Neuronal stem cell (in vitro differentiated cells): ENCODE data around the gene CALM3.
"Not testable (repeated sequence)": the region's sequence is repeated elsewhere in the genome, so short reads cannot be mapped to it uniquely, and the experiment has no call there.

ENCODE experiments used
- DNase-seq: peaks from one replicate; pipeline ENCODE4 v3.0.0-alpha.2; 2013; ENCODE audit warnings: low spot score
- H2AFZ ChIP-seq: one replicate; pipeline ENCODE4 v1.6.1; 2013; ENCODE audit warnings: mild to moderate bottlenecking, low read length, inconsistent platforms
- H2AK5ac ChIP-seq: 2 replicates; pipeline ENCODE4 v1.6.1; 2013; ENCODE audit warnings: low read depth, mild to moderate bottlenecking, inconsistent platforms, low read length, moderate library complexity, mixed read lengths
- H2BK120ac ChIP-seq: 2 replicates; pipeline ENCODE4 v1.6.1; 2013; ENCODE audit warnings: low read depth, mild to moderate bottlenecking, inconsistent platforms, low read length, moderate library complexity, mixed read lengths
- H2BK12ac ChIP-seq: one replicate; pipeline ENCODE4 v1.6.1; 2013; ENCODE audit warnings: low read length, inconsistent platforms
- H2BK15ac ChIP-seq: 2 replicates; pipeline ENCODE4 v1.6.1; 2013; ENCODE audit warnings: mild to moderate bottlenecking, low read length, inconsistent platforms, mixed read lengths
- H2BK5ac ChIP-seq: one replicate; pipeline ENCODE4 v1.6.1; 2013; ENCODE audit warnings: inconsistent platforms, mild to moderate bottlenecking, low read length, moderate library complexity
- H3K14ac ChIP-seq: one replicate; pipeline ENCODE4 v1.6.1; 2013; ENCODE audit warnings: low read length, inconsistent platforms
- H3K18ac ChIP-seq: 2 replicates; pipeline ENCODE4 v1.6.1; 2013; ENCODE audit warnings: low read length, inconsistent platforms
- H3K23ac ChIP-seq: 2 replicates; pipeline ENCODE4 v1.6.1; 2013; ENCODE audit warnings: low read depth, mild to moderate bottlenecking, mixed read lengths, low read length, inconsistent platforms; ENCODE audit not compliant: poor library complexity
- H3K27ac ChIP-seq: replicated peaks from 3 replicates; pipeline ENCODE4 v1.5.1; 2013; ENCODE audit warnings: low read length, inconsistent platforms
- H3K27me3 ChIP-seq, 3 experiments: 2 replicates each; pipeline ENCODE4 v1.6.1; 2013; ENCODE audit warnings: low read length in 3 of 3, mild to moderate bottlenecking in 2 of 3, inconsistent platforms in 1 of 3, low read depth in 1 of 3, mixed read lengths in 1 of 3, moderate library complexity in 1 of 3; ENCODE audit not compliant: control insufficient read depth in 3 of 3, insufficient read depth in 3 of 3
- H3K36me3 ChIP-seq, 2 donors: replicated peaks in 1 of 2; 2 replicates each; pipeline ENCODE4 v1.6.1; 2013; ENCODE audit warnings: low read length in 2 of 2; ENCODE audit not compliant: control insufficient read depth in 2 of 2, insufficient read depth in 2 of 2
- H3K4ac ChIP-seq: 2 replicates; pipeline ENCODE4 v1.6.1; 2013; ENCODE audit warnings: inconsistent platforms, mild to moderate bottlenecking, low read length, moderate library complexity
- H3K4me1 ChIP-seq, 2 donors: 1 replicate in 1 of 2; 2 replicates in 1 of 2; pipeline ENCODE4 v1.6.1; 2013; ENCODE audit warnings: low read length in 2 of 2, low read depth in 1 of 2; ENCODE audit not compliant: control insufficient read depth in 2 of 2, insufficient read depth in 1 of 2
- H3K4me2 ChIP-seq: one replicate; pipeline ENCODE4 v1.6.1; 2013; ENCODE audit warnings: mild to moderate bottlenecking, low read length, inconsistent platforms; ENCODE audit not compliant: insufficient read depth, poor library complexity, severe bottlenecking
- H3K4me3 ChIP-seq, 2 donors: 2 replicates each; pipeline ENCODE4 v1.5.1; 2013; ENCODE audit warnings: low read length in 2 of 2, mild to moderate bottlenecking in 2 of 2, inconsistent platforms in 1 of 2, moderate library complexity in 1 of 2
- H3K79me1 ChIP-seq: one replicate; pipeline ENCODE4 v1.6.1; 2013; ENCODE audit warnings: low read depth, mild to moderate bottlenecking, inconsistent platforms, low read length, moderate library complexity
- H3K9ac ChIP-seq: one replicate; pipeline ENCODE4 v1.6.1; 2013; ENCODE audit warnings: mild to moderate bottlenecking, low read depth, low read length, inconsistent platforms; ENCODE audit not compliant: poor library complexity
- H3K9me3 ChIP-seq, 2 donors: replicated peaks in 1 of 2; 2 replicates each; pipeline versions ENCODE3 to v1.6.1; 2013; ENCODE audit warnings: low read length in 2 of 2, mild to moderate bottlenecking in 2 of 2, inconsistent platforms in 1 of 2, low read depth in 1 of 2, mixed read lengths in 1 of 2, moderate library complexity in 1 of 2; ENCODE audit not compliant: control insufficient read depth in 2 of 2, insufficient read depth in 1 of 2
- H4K8ac ChIP-seq: one replicate; pipeline ENCODE4 v1.6.1; 2013; ENCODE audit warnings: low read depth, mild to moderate bottlenecking, inconsistent platforms, low read length, moderate library complexity
- H4K91ac ChIP-seq: one replicate; pipeline ENCODE4 v1.6.1; 2013; ENCODE audit warnings: low read length, low read depth, mild to moderate bottlenecking, inconsistent platforms; ENCODE audit not compliant: poor library complexity
- WGBS, 2 donors: extraction: QIAGEN DNeasy Blood & Tissue Kit; methylation state at CpG; one replicate each; pipeline ENCODE4 v1.1.7; 2013; ENCODE audit warnings: missing lambda C conversion rate in 2 of 2, mixed read lengths in 1 of 2; ENCODE audit not compliant: insufficient read length in 2 of 2, insufficient replicate concordance in 1 of 2; ENCODE audit errors: extremely low coverage in 2 of 2; 5-methylcytosine and 5-hydroxymethylcytosine counted together

CALM3 gene

DNA sequence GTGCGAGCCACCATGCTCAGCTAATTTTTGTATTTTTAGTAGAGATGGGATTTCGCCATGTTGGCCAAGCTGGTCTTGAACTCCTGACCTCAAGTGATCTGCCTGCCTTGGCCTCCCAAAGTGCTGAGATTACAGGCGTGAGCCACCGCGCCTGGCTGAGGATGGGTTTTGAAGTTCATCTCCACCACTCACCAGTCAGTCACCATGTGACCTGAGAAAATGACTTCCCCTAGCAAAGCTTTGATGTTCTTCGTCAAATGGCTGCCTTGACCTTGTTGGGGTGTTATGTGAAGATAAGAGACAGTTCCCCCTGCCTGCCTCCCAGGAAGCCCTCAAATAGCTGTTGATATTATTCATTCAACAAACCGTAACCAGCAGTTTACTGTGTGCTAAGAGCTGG, 27.8 kb downstream of the CALM3 start:
- H3K27ac ChIP-seq, H3K79me1 ChIP-seq, H3K14ac ChIP-seq, H3K18ac ChIP-seq, H2AK5ac ChIP-seq, H2AFZ ChIP-seq, H4K8ac ChIP-seq, H2BK12ac ChIP-seq, H3K4me3 ChIP-seq, H4K91ac ChIP-seq, DNase-seq, H3K4ac ChIP-seq, H2BK15ac ChIP-seq, H3K4me2 ChIP-seq, H3K36me3 ChIP-seq, H3K9ac ChIP-seq, H3K23ac ChIP-seq, H3K27me3 ChIP-seq, H2BK5ac ChIP-seq, H2BK120ac ChIP-seq, H3K9me3 ChIP-seq: not testable (repeated sequence)
- WGBS, 2 donors: no CpG with 5 or more reads among the region's 7 CpGs
- peaks cover 16 to 18% of the 10 kb centered on the region in 2 donors for H3K4me1 ChIP-seq

DNA sequence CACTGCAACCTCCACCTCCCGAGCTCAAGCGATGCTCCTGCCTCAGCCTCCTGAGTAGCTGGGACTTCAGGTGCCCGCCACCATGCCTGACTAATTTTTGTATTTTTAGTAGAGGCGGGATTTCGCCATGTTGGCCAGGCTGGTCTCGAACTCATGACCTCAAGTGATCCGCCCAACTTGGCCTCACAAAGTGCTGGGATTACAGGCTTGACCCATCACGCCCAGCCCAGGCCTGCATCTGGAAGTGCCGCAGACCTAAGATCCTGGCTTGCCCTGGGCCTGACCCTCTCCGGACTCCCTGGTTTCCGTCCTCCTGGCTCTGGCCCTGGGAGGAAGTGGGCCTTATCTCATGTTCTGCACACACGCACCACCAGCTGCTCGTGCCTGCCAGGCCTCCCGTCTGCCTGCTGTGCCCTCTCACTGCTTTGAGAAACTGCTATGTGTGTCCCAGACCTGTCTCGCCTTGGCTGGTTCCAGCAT, 28.5 kb downstream of the CALM3 start:
- Histone ChIP-seq H4K8ac (no peak overlapping the region), H2BK5ac (no peak overlapping the region), H3K4me3 (peak overlapping the region in 1 of 2 donors; percentile 66)

DNA sequence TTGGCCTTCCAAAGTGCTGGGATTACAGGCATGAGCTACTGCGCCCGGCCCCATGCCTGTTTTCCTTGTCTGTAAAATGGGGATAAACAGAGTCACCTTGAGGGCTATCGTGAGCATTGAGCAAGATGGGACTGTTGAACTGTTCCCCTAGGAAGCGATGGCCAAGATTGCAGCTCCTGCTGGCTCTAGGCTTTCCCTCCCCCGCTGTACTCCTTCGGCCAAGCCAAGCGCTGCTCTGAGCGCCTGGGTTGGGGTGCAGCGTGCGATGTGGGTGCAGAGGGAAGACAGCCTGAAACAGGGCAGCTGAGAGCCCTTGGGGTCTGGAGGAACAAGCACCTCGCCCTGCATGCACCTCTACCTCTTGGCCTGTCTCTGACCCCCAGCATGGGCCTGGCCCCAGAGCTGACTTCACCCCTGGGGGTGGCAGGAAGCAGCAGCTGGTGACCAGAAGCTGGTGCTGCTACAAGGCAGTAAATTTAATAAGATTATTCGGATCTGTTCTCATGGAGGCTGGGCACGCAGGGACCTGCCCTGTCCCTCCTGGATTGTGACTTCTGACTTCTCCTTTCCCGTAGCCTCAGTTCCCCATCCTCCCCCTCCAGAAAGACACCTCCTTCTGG, 29.6 kb downstream of the CALM3 start:
- Histone ChIP-seq H3K23ac (no peak overlapping the region), H3K27ac (no peak overlapping the region), H2AK5ac (no peak overlapping the region), H3K18ac (peak overlapping the region; percentile 69), H2BK12ac (no peak overlapping the region), H3K4me1 (peaks cover 15 to 20% of the 10 kb centered on the region in 2 donors), H3K4me2 (no peak overlapping the region), H2BK5ac (no peak overlapping the region), H3K9me3 (no peaks in the 10 kb centered on the region), H3K4ac (peak overlapping the region; percentile 45), H4K91ac (no peak overlapping the region), H3K27me3 (peaks cover 0 to 18% (median 18%) of the 10 kb centered on the region in 3 experiments), H2BK120ac (peak overlapping the region; percentile 77), H2AFZ (peak overlapping the region; percentile 42), H3K36me3 (no peaks in the 10 kb centered on the region), H2BK15ac (peak overlapping the region; percentile 88), H3K79me1 (no peaks in the 10 kb centered on the region), H3K4me3 (peak overlapping the region in 1 of 2 donors; percentile 46), H3K9ac (no peak overlapping the region), H3K14ac (no peak overlapping the region), H4K8ac (peak overlapping the region; percentile 70)
- no CpG with 5 or more reads among the region's 14 CpGs for WGBS, 2 donors
- no peak for DNase-seq

More for the DNA sequence above, 28.5 kb downstream of the CALM3 start:
- Histone ChIP-seq H3K27me3 (peaks cover 0 to 11% (median 10%) of the 10 kb centered on the region in 3 experiments), H3K9ac (no peak overlapping the region), H2BK15ac (no peak overlapping the region), H3K4ac (no peak overlapping the region), H2BK120ac (peak overlapping the region; percentile 24), H3K23ac (peak overlapping the region; percentile 77), H4K91ac (no peak overlapping the region), H2AFZ (no peak overlapping the region), H3K18ac (peak overlapping the region; percentile 87), H2BK12ac (peak overlapping the region; percentile 85), H3K36me3 (no peaks in the 10 kb centered on the region), H3K27ac (no peak overlapping the region), H3K14ac (no peak overlapping the region), H3K79me1 (no peaks in the 10 kb centered on the region), H3K9me3 (no peaks in the 10 kb centered on the region), H3K4me2 (no peak overlapping the region), H2AK5ac (peak overlapping the region; percentile 86), H3K4me1 (peaks cover 16 to 18% of the 10 kb centered on the region in 2 donors)
- no peak for DNase-seq
- WGBS, 2 donors: no CpG with 5 or more reads among the region's 15 CpGs

DNA sequence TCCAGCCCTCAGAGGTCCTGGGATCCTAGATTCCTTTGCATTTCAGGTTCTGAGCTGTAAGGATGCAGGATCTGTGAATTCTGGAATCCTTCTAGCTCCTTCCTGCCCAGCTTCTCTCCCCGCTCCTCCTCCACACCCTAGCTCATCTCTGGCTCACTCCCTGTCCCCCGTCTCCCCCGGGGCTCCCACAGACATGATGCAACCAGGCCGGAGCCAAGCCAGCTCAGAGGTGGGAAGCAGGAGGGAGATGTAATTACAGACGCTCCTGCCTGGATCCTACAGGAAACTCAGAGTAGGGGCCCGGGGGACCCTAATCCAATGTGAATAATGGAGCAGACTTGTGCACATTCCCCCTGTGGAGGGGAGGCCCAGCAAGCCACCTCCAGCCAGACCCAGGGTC, 30.4 kb downstream of the CALM3 start:
- no peaks in the 10 kb centered on the region for H3K36me3 ChIP-seq
- H4K8ac ChIP-seq: no peak overlapping the region
- H3K9ac ChIP-seq: no peak overlapping the region
- peaks cover 0 to 25% (median 22%) of the 10 kb centered on the region in 3 experiments for H3K27me3 ChIP-seq
- H2BK12ac ChIP-seq: no peak overlapping the region
- peak overlapping the region; percentile 4 for H2BK5ac ChIP-seq
- H3K18ac ChIP-seq: no peak overlapping the region
- peaks cover 15 to 26% of the 10 kb centered on the region in 2 donors for H3K4me1 ChIP-seq
- H2BK120ac ChIP-seq: peak overlapping the region; percentile 49
- H4K91ac ChIP-seq: no peak overlapping the region
- DNase-seq: no peak
- no peak overlapping the region for H3K27ac ChIP-seq
- H3K23ac ChIP-seq: no peak overlapping the region
- H2BK15ac ChIP-seq: no peak overlapping the region
- H2AFZ ChIP-seq: peak overlapping the region; percentile 42
- no peaks in the 10 kb centered on the region for H3K9me3 ChIP-seq
- no peak overlapping the region for H3K4me3 ChIP-seq
- H3K4ac ChIP-seq: no peak overlapping the region
- no peak overlapping the region for H3K14ac ChIP-seq
- no peaks in the 10 kb centered on the region for H3K79me1 ChIP-seq
- H2AK5ac ChIP-seq: peak overlapping the region; percentile 85
- H3K4me2 ChIP-seq: no peak overlapping the region
- no CpG with 5 or more reads among the region's 6 CpGs for WGBS, 2 donors
